ENCODE results near the gene NHERF2. TPM values are rescaled to one million over a fixed set of nuclear protein-coding genes. Genes with fewer than 3 reads are reported as not detected.
"Not testable (repeated sequence)": the region's sequence is repeated elsewhere in the genome, so short reads cannot be mapped to it uniquely, and the experiment has no call there.

The NHERF2 gene
- total and polyA plus RNA-seq, 7 donors: 61.6 to 156 (median 86.8) TPM

DNA sequence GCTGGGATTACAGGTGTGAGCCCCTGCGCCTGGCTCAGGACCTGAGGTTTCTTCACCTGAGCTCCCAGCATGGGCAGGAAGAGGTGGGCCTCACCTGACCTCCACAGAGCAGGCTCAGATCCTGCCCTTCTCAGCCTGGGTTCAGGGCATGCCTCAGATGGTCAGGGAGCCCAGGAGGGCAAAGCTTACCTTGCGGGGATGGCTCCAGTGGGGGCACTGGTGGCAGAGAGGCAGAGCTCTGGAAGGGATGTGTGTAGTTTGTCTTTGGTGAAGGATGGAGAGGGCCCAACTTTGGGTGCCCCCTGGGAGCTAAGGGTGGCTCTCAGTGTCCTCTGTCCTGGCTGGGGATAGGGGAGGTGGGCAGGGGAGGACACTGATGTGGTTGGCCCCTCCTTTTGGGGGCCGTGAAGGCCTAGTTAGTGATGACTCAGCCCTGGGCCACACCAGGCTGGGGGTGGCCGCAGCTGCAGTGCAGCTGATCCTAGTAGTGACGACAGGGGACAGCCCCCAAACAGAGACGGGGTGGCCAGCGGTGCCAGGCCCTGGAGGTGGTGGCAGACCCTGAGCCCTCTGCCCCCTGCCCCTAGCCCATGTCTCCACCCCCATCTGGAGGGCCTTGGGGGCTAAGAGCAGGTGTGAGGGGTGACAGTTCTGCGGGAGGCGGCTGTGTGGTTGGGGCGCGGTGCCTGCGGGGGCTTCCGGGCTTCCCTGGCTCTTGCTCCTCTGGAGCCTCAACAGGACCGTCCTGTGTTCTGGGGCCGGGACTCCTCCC is 5.8 kb downstream of the NHERF2 start:
- H3K9me3 ChIP-seq: no peaks in the 10 kb centered on the region
- H3K27ac ChIP-seq: peak overlapping the region; percentile 76
- WGBS, 3 donors: 62 to 66% (median 64%) methylated on average over 7 to 15 of the region's 15 CpGs
- intact Hi-C loops (cut with DNase I): no loop called here
- peaks cover 8% of the 10 kb centered on the region for H3K4me1 ChIP-seq
- ATAC-seq (peak; percentile 17 to 38 (median 26)), DNase-seq (no peak)
- peak overlapping the region; percentile 66 for H3K4me3 ChIP-seq
- peaks cover 0 to 11% of the 10 kb centered on the region in 2 donors for H3K36me3 ChIP-seq (ENCODE audit: insufficient read depth in 1 of 2, low read depth in 1 of 2)
- no peaks in the 10 kb centered on the region for H3K27me3 ChIP-seq (ENCODE audit: insufficient read depth in 3 of 3, low read length in 2 of 3)
- TF ChIP-seq, protein P1, sequence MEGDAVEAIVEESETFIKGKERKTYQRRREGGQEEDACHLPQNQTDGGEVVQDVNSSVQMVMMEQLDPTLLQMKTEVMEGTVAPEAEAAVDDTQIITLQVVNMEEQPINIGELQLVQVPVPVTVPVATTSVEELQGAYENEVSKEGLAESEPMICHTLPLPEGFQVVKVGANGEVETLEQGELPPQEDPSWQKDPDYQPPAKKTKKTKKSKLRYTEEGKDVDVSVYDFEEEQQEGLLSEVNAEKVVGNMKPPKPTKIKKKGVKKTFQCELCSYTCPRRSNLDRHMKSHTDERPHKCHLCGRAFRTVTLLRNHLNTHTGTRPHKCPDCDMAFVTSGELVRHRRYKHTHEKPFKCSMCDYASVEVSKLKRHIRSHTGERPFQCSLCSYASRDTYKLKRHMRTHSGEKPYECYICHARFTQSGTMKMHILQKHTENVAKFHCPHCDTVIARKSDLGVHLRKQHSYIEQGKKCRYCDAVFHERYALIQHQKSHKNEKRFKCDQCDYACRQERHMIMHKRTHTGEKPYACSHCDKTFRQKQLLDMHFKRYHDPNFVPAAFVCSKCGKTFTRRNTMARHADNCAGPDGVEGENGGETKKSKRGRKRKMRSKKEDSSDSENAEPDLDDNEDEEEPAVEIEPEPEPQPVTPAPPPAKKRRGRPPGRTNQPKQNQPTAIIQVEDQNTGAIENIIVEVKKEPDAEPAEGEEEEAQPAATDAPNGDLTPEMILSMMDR (IDR thresholded peaks at IDR 0.05): no peak

DNA sequence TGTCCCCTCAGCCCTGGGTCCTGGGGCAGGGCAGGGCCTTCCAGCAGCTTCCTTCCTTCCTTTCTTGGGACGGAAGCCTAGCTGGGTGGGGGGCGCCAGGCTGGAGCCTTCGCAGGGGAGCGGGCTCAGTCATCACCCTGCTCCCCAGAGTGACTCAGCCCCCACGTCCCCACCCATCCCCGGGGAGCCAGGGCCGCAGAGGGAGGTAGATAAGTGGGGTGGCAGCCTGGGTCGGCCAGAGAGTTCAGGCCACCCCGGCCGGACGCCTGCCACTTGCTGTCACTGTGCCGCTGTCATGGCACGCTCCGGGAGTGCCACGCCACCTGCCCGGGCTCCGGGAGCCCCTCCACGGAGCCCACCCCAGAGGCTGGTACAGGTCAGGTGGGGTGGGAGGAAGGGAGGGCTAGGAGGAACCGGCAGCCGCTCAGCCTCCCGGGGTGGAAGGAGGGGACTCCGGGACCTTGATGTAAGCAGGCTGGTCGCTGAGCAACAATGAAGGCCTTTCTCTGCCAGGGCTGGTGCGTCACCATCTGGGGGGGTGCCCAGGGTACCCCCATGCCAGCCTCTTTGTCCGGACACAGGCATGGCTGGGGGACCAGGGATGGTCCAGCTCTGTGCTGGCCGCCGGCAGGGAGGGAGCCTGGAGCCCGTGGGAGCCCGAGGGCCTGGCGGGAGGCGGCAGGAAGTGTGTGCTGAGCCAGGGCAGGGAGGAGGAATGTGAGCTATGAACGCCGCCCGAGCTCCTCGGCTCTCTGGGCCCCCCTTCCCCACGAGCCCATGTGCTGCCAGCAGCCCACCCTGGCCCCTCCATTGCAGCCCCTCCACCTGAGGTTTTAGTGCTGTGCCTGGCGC is 6.6 kb downstream of the NHERF2 start:
- DNase-seq (peak in 1 of 2 donors; percentile 61), ATAC-seq (peak; percentile 23 to 53 (median 42))
- Histone ChIP-seq H3K4me3 (peak overlapping the region; percentile 66), H3K9me3 (no peaks in the 10 kb centered on the region), H3K4me1 (peaks cover under 1% of the 10 kb centered on the region), H3K36me3 (ENCODE audit: insufficient read depth in 1 of 2, low read depth in 1 of 2) (peaks cover 0 to 12% of the 10 kb centered on the region in 2 donors), H3K27ac (peak overlapping the region; percentile 76), H3K27me3 (ENCODE audit: insufficient read depth in 3 of 3, low read length in 2 of 3) (no peaks in the 10 kb centered on the region)
- WGBS, 3 donors: 37 to 43% (median 38%) methylated on average over 30 to 37 of the region's 37 CpGs
- intact Hi-C loops (cut with DNase I): no loop called here
- TF ChIP-seq, protein P1 (IDR thresholded peaks at IDR 0.05): no peak

DNA sequence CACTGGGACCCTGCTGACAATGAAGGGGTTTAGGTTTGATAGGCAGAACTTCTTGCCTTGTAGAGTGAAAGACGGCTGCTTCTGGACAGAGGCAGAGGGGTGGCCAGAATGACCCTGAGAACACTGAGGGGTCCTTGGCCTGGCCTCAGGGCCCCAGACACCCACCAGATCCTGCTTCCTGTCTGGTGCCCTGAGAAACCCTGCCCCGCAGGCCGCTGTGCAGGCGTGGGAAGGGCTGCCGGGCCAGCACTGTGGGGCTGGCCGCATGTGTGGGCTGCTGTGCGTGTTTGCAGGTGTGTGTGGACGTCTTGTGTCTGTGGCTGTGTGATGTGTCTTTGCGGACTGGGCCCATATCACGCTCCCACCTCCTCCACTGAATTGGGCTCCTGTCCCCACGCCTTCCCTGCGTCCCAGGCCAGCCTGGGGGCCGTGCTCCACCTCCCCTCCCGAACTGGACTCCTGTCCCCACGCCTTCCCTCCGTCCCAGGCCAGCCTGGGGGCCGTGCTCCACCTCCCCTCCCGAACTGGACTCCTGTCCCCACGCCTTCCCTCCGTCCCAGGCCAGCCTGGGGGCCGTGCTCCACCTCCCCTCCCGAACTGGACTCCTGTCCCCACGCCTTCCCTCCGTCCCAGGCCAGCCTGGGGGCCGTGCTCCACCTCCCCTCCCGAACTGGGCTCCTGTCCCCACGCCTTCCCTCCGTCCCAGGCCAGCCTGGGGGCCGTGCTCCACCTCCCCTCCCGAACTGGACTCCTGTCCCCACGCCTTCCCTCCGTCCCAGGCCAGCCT is 7.4 kb downstream of the NHERF2 start:
- H3K36me3 ChIP-seq (ENCODE audit: insufficient read depth in 1 of 2, low read depth in 1 of 2): peaks cover 0 to 12% of the 10 kb centered on the region in 2 donors
- H3K4me3 ChIP-seq: peak overlapping the region; percentile 66
- H3K9me3 ChIP-seq; H3K4me1 ChIP-seq; DNase-seq; intact Hi-C loops (cut with DNase I); H3K27me3 ChIP-seq (ENCODE audit: insufficient read depth in 3 of 3, low read length in 2 of 3); ATAC-seq: not testable (repeated sequence)
- WGBS, 3 donors: 62 to 70% (median 67%) methylated on average over 12 to 16 of the region's 32 CpGs
- H3K27ac ChIP-seq: peak overlapping the region; percentile 76

DNA sequence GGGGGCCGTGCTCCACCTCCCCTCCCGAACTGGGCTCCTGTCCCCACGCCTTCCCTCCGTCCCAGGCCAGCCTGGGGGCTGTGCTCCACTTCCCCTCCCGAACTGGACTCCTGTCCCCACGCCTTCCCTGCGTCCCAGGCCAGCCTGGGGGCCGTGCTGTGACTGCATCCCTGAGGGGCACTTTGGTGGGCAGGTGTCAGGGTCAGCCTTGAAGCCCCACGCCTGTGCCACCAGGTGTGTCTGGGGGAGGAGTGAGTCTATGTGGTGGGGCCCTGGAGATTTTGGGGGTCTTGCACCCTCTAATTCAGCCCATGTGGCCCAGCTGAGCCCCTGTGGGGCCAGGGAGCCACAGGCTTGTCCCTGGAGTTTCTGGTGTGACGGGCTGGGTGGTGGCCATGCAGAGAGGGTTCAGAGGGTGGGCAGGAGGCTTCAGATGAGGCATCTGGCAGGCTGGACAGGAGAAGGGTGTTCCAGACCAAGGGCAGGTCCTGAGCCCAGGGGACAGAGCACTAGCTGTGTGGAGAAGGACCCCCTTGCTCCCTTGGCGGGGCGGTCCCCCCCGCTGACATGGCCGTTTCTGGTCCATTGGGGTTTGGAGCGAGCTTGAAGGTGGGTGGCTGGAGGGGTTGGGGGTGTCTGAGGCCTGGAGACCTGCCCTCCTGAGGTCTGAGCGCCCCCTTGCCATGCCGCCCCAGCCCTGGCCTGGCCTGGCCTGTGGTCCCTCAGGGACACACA is 8.2 kb downstream of the NHERF2 start:
- 59 to 76% (median 71%) methylated on average over 13 to 16 of the region's 17 CpGs for WGBS, 3 donors
- Histone ChIP-seq H3K4me3 (peak overlapping the region; percentile 53), H3K36me3 (ENCODE audit: insufficient read depth in 1 of 2, low read depth in 1 of 2) (peaks cover 0 to 11% of the 10 kb centered on the region in 2 donors), H3K27ac (peak overlapping the region; percentile 64), H3K27me3 (ENCODE audit: insufficient read depth in 3 of 3, low read length in 2 of 3) (no peaks in the 10 kb centered on the region), H3K9me3 (no peaks in the 10 kb centered on the region), H3K4me1 (peaks cover 6% of the 10 kb centered on the region)
- intact Hi-C loops (cut with DNase I): no loop called here
- DNase-seq (no peak), ATAC-seq (no peak)
- TF ChIP-seq, protein P1 (IDR thresholded peaks at IDR 0.05): no peak

Data from psoas muscle (tissue), 8 donors.